HG03135 (cell line): ENCODE results near the gene DNAAF3.
"Not testable (repeated sequence)": the region's sequence is repeated elsewhere in the genome, so short reads cannot be mapped to it uniquely, and the experiment has no call there.

ENCODE experiments used
- ATAC-seq: cut with Tn5 transposase; IDR thresholded peaks from one replicate; pipeline ENCODE4 v1.9.1; 2021; ENCODE audit warnings: mild to moderate bottlenecking, moderate library complexity; ENCODE audit not compliant: unreplicated experiment

DNAAF3 gene

GRCh38 chr19:55176076-55176475 is 9.7 kb upstream of the DNAAF3 start:
- ATAC-seq, result no peak

DNA sequence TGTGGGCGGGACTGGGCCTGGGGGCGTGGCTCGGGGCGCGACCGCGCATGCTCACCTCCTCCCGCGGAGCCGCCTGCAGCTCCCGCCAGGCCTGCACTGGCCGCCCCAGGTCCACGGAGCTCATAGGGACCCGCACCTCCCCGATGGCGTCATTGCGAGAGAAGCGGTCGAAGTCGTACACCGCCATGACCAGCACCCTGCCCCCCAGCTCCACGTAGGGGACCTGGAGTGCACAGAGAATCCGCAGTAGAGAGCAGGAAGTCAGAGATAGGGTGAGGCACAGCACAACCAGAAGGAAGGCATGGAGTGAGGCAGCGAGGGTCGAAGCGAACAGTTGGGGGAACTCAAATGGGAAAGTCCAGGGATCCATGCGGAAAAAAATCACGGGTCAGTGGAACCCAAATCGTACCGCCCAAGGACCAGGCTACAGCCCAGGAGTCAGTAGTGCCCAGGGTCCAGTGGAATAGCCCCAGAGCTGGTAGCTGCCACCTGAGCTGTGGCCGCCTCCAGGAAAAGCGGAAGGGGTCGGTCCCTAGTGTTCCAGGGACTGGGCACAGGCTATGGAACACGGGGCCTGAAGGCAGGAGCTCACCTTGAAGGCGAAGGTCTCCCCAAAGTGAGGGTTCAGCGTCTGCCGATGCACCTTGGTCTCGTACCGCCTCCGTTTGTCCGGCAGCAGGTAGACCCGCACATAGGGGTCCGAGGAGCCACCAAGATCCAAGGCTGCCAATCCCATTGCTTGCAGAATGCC is 8.9 kb upstream of the DNAAF3 start:
- no peak for ATAC-seq

GRCh38 chr19:55174425-55175116 is 8.2 kb upstream of the DNAAF3 start:
- ATAC-seq, result no peak

- no peak for ATAC-seq
These were observed 7.4 kb upstream of the DNAAF3 start for GRCh38 chr19:55173714-55174409.

DNA sequence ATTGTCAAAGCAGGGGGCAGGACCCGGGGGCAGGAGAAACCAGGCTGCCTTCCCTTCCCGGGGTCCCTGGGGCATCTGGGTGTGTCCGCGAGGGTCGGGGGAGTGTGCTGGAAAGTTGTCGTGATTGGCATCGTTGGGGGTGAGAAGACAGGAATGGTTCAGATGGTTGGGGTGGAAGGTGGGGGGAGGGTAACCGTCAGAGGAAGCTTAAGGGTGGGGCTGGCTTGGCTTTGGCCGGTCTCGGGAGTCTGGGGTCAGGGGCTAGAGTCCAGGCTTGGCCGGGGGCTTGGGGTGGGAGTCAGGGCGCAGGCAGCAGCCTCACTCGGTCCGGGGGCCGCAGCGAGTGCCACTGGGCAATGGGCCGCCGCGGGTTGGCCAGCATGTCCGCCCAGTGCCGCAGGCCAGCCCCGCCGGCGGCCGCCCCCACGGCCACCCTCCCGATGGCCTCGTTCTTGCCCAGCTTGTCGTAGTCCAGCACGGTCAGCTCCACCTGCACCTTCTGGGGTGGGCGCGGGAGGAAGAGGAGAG is 6.8 kb upstream of the DNAAF3 start:
- ATAC-seq, result no peak

DNA sequence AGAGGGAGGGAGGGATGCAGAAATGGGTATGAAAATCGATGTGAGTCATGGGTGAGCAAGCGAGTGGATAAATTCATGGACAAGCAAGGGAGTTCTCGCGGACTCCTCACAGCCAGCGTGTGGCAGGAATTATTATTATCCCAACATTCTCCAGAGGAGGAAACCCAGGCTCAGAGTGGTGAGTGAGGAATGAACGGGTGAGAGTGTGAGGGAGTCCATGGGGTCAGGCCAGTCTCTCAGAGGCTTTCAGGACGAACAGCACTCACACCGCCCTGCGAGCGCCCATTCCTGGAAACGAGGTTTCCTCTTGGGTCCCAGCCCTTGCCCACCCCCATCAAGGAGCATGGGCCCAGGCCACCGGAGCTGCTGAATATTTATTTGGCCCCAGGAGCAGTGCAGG is 6.3 kb upstream of the DNAAF3 start:
- no peak for ATAC-seq

GRCh38 chr19:55172318-55172717 is 5.9 kb upstream of the DNAAF3 start:
- ATAC-seq, result not testable (repeated sequence)

DNA sequence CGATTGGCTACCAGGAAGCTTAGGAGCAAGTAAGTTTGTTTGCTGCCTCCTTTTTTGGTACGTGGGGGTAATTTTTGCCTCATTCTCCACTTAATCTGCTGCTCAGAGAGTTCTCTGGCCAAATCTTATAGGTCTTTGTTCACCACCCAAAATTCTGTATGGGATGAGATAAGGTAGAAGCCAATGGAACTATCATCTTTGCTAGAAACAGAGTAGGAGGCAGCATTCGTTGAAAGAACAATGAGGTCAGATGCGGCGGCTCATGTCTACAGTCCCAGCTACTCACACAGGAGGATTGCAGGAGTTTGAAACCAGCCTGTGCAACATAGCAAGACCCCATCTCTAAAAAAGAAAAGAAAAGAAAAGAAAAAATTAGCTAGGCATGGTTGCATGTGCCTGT is 5.0 kb upstream of the DNAAF3 start:
- ATAC-seq, result no peak

DNA sequence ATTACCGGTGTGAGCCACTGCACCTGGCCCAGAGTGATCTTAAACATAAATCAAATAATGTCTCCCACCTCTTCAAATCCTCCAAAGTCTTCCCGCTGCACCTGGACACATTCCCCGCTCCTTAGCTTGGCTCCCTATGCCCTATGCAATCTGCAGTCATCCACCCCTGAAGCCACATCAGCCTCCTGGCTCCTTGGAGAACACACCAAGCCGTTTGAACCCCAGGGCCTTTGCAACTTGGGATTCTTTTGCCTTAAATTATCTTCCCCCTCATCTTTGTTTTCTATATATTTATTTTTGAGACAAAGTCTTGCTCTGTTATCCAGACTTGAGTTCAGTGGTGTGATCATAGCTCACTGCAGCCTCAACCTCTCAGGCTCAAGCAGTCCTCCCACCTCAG is 2.7 kb upstream of the DNAAF3 start:
- ATAC-seq, result no peak

DNA sequence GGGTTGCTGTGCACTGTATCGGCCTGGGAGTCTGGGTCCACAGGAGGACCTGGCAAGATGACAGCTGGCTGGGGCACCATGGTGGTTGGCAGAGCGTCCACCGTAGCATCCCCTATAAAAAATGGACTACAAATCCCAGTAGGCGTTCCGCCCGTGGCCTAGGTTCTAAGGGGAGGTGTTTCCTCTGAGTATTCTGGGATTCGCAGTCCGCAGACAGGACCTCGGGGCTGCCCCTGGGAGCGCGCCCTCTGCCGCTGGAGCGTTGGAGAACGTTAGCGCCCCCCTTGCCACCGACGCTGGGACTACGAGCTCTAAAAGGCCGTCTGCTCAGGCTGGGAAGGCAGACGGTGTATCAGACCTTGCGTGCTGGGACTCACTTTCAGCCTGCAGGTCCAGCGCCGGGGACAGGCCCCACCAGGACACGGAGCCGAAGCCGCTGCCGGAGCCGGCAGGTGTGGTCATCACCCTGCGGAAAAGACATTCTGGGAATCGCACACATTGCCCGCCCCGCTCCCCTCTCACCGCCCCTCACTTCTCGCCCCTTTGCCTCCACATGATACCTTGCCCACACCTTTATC is 372 bp downstream of the DNAAF3 start:
- ATAC-seq, result peak; percentile 13

DNA sequence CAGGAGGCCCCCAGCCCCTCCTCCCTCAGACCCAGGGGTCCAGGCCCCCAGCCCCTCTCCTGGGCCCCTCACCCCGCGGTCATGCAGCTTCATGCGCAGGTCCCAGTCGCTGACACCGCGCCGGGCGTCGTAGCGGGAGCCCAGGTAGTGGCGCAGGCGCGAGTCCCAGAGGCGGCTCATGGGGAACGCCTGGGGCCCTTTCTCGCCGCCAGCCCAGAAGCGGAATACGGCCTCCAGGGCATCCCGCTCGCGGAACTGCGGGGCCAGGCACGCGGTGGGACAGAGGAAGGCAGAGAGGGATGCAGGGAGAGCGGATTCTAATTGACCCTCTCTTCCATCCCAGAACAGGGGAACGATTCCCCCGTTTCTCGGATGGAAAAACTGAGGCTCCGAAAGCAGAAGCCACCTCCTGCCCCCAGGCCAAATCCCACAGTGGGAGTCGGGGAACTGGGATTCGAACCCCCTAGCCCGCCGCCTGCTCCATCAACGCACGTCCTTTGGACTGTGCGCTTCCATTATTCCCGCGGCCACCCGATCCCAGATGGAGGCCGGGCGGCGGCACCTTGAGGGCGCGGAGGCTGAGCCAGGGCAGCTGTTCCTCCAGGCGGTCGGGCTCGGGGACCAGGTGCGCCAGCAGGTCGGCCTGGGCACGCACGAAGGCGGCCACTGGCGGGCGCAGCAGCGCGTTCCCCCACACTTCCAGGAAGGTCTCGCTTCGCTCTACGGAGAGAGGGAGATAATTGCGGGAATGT is 4.7 kb downstream of the DNAAF3 start:
- ATAC-seq, result no peak

DNA sequence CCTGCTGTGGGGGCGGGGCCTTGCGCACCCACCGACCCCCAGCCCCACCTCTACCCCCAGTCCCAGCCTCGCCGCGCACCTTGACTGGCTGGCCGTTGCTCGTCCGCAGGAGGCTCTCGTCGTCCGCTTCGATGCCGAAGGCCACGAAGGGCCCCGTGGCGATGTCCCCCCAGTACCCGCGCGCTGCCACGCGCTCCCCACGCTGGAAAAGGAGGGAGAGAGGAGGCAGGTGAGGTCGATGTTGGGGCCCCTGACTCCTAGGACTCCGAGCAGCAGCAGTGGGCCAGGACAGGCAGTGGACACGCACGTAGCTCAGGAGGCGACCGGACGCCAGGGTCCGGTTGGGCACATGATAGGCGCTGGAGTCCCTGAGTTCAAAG is 5.4 kb downstream of the DNAAF3 start:
- no peak for ATAC-seq

- peak; percentile 59 for ATAC-seq
These were observed 6.1 kb downstream of the DNAAF3 start for GRCh38 chr19:55160128-55160985.

- no peak for ATAC-seq
These were observed 7.3 kb downstream of the DNAAF3 start for GRCh38 chr19:55158848-55159749.

DNA sequence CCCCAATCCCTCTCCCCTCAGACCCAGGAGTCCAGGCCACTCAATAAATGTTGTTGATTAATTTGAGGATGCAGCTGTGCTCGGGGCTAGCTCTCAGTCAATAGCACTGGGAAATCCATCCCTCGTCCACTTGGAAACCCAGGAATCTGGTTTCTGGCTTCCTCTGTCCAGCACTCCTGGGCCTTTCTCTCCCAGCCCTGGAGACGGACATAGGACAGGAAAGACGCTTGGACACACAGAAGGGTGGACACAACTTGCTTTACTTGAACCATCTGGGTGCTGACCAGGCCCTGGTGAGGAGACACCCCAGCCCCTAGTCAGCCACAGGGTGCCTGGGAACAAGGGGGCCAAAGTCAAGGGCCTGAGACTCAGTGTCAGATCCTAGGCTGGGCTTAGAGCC is 8.0 kb downstream of the DNAAF3 start:
- ATAC-seq, result no peak

GRCh38 chr19:55157064-55157908 is 9.1 kb downstream of the DNAAF3 start, which contains the start of gene TNNI3:
TSS of gene TNNI3 (minus strand) at chr19:55157732. CDS start at chr19:55157589, 143 bp downstream.
- ATAC-seq, result no peak

DNA sequence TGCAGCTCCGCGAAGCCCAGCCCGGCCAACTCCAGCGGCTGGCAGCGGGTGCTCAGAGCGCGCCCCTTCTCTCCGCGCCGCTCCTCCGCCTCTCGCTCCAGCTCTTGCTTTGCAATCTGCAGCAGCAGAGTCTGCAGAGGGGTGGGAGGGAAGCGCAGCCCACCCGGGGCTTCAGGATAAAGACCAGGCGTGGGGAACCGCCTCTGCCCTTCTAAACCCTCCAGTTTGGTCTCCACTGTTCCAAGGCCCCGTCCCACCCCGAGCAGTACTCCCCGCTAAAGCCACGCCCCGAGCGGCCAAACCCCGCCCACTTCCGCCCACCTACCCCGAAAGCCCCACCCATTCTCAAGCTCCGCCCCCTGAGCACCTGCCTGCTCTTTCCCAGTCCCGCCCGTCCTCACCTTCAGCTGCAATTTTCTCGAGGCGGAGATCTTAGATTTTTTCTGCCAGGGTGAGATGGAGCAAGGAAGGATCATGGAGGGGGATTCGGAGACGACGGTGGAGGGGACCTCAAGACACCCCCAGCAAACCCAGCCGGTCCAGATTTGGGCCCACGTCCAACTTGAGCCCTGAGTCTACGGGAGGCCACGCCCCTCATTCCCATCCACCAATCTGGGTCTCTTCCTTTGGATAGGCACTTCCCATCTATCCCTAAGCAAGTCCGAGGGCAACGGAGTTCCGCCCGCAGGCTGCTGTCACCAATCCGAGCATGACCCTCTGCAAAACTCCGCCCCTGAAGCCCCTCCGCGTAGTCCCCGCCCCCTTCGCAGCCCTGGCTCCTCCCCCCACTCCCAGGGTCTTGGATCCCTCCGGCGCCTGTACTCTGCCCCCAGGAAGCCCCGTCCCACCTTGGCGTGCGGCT is 10.0 kb downstream of the DNAAF3 start:
- no peak for ATAC-seq
